NCI-H748 (cell line): ENCODE measurements around the gene RAB7A.
"Not testable (repeated sequence)": the region's sequence is repeated elsewhere in the genome, so short reads cannot be mapped to it uniquely, and the experiment has no call there.

Experiments used
- DNase-seq: peaks from one replicate; lab custom pipeline; 2025; ENCODE audit not compliant: unreplicated experiment; lab: John Stamatoyannopoulos, UW

RAB7A gene

DNA sequence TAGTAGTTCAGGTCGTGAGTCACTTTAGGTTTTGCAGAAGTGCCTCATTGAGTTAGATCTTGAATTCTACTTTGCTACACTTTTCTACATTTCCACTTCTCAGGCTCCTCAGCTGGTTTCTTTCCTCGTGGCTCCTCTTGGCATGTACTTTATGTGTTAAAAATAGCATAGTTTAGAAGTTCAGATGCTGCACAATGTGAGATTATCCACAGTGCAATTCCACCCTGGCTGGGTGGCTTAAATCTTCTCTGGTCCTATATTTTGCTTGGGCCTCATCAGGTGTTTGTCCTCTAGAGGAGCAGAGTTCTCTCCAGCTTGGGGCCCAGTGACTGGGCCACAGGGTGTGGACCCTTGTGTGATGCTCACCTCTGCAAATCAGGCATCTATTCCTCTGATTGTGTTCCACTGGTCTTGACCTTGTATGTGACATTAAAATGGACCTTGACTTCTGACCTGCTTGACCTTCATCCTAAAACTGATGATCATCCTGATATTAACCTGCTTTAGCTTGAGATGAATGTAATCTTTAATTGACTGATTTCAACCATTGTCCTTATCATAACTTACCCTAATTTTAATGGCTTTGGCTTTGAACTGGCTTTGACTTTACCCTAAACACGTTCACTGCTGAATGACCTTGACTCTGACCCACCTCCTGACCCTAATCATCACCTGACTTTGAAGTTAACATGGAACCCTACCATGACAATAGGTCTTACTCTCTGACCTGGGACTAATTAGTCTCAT, 89.5 kb downstream of the RAB7A start:
- DNase-seq, result no peak

DNA sequence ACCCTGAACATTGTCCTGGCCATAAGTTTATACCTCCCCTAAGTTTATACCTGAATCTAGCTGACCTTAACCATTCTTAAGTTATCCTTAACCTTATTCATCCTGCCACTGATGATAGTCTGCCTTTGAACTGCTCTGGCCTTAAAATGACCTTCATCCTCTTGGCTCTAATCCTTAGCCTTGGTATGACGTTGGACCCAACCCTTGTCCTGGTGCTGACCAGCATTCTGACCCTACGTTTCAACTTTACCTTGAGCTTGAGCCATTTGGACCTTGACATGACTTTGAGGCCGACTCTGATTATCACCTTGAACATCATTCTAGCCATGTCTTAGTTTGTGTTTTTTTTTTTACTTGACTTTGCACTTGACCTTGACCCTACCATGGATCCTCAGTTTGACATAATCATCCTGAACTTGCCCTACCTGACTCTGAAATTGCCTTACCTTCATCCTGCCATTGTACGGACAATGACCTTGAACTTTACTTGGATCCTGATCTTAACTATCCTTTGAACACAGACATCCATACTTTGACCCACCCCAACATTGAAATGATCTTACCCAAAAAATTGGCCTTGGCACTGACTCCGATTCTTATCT, 92.3 kb downstream of the RAB7A start:
- no peak for DNase-seq

DNA sequence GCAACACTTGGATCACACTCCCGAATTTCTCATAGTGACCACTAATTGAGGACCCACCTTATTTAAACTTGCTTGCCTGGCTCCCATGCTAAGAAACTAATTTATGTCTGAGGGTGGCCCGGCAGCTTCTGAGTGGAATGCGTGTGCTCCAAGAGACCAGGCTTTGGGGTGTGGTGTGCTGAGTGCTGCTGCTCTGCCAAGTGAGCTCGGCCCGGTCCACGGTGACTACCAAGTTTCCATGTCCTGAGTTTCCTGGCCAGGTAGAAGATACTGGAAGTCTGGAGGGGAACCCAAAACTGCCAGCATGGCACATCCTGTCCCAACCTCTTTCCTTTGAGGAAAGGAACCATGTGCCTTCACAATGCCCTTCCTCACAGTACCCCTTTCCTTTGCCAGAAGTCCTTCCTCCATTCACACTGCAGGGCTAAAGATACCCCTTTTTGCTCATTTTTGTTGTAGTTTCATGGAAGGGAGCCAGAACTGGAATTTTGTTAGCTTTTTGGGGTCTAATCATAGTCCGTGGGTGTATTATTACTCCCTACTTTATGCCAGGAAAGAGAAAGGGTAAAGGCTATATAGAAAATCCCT, 94.4 kb downstream of the RAB7A start:
- no peak for DNase-seq

DNA sequence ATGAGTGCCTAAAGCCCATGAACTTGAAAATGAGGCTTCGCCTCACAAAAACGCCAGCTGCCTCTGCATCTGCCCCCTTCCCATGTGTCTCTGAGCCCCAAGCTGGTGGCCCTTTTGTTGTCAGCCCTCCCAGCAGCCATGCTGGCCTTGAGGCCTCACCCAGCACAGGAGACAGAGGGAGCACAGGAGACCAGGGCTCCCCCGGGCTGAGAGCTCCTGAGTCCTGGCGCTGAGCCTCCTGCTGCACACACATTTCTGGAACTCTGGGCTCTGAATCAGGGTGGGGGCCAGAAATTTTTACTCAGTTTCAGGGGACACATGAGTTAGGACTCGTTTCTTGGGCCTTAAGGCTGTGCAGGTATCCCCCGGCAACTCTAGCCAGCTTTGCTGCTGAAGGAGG, 97.0 kb downstream of the RAB7A start:
- DNase-seq, result no peak

DNA sequence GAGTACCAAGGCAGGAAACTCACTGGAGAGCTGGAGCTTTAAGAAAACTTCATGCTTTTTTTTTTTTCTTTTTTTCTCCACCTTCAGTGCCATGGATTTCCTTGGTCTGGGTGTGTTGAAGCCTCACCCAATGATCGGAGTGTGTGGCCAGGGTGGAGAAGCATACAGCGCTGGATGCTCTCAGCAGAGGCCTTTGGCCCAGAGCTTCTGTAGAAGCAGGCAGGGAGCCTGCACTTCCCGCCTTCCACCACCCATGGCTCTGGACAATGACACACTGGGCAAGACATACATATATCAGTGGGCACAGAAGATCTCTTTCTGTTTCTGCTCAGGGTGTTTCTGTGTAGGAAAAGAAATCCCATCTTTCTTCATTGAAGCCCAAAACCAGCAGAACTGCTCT, 97.6 kb downstream of the RAB7A start:
- no peak for DNase-seq

DNA sequence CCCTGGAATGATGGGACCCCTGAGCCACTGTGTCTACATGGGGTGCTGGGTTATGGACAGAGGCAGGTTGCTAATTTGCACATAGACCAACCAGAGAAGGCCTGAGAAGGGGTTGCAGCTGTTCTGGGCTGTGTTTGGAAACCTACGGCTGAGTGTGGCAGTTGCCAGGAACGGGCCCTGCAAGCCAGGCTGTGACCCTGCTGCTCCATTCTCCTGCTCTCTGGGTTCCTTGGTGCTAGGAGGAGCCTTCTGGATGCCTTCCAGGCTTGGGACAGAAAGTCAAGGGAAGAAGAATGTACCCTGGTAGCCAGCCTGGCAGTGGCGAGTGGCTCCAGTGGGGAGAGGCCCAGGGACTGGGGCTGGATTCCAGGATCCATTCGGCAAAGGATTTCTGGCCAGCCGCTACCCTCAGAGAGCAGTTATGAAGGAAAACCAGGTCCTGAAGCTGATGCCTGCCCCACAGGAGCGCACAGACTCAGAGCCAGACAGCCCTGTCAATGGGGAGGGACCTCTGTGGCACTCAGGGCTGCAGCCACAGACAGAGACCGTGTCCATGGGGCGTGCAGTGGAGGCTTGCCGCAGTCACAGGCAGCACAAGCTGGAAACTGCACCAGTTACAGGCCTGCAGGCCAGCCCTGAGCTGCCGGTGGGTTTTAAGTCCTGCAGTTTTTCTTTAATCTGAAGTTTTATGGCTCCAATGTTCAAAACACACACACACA, 98.3 kb downstream of the RAB7A start:
- no peak for DNase-seq

DNA sequence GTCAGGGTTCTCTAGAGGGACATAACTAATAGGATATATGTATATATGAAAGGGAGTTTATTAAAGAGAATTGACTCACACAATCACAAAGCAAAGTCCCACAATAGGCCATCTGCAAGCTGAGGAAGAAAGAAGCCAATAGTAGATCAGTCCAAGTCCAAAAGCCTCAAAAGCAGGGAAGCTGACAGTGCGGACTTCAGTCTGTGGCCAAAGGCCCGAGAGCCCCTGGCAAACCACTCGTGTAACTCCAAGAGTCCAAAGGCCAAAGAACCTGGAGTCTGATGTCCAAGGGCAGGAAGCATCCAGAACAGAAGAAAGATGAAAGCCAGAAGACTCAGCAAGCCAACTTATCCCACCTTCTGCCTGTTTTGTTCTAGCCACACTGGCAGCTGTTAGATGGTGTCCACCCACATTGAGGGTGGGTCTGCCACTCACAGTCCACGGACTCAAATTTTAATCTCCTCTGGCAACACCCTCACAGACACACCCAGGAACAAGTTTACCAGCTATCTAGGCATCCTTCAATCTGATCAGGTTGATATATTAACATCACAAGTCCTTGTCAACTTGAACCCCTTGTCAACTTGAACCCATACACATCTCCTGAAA, 99.2 kb downstream of the RAB7A start:
- no peak for DNase-seq

DNA sequence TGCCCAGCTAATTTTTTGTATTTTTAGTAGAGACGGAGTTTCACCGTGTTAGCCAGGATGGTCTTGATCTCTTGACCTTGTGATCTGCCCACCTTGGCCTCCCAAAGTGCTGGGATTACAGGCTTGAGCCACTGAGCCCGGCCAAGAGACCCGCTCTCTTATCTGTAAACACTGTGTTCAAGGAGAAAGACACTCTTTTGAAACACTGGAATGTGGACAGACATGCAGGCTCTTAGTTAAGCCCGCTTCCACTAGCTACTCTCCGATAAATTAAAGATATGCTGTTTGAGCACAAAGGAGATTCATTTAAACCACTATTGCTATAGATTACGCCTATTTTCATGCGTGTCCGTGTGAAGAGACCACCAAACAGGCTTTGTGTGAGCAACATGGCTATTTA, 103.1 kb downstream of the RAB7A start:
- DNase-seq, result not testable (repeated sequence)

DNA sequence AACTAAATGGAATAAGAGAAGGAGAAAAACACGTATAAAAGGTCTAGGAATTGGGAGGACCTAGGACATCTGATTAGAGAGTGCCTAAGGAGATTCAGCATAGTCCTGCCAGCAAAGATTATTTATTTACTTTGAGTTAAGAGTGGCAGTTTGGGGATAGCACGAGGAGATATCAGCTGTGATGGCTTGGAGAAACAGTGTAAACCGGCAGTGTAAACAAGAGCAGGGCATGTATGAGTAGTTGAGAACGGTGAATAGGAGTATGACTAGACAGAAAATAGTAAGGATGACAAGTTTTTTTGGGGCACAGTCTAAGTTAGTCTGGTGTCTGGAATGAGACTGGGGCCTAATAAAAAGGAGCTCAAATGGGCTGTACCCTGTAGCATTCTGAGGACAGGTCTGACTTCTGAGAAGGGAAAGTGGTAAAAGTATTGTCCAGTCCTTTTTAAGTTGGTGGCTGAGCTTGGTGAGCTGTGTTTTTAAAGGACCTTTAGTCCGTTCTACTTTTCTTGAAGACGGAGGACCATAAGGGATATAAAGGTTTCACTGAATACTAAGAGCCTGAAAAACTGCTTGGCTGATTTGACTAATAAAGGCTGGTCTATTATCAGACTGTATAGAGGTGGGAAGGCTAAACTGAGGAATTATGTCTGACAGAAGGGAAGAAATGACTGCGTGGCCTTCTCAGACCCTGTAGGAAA, 104.1 kb downstream of the RAB7A start:
- not testable (repeated sequence) for DNase-seq

DNA sequence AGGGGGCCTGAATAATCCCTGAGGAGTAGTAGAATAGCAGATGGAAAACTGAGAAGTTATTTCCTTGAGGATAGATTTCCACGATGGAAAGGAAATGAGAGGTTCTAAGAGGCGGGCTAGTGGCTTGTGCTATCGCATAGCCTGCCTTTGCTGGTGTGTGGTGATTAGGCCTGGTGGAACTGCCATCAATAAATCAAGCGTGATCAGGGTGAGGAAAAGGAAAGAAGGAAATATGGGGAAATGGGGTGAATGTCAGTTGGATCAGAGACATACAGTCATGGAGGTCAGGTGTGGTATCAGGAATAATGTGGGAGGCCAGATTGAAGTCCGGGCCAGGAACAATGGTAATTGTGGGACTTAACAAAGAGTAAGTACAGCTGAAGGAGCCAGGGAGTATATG, 104.8 kb downstream of the RAB7A start:
- not testable (repeated sequence) for DNase-seq

DNA sequence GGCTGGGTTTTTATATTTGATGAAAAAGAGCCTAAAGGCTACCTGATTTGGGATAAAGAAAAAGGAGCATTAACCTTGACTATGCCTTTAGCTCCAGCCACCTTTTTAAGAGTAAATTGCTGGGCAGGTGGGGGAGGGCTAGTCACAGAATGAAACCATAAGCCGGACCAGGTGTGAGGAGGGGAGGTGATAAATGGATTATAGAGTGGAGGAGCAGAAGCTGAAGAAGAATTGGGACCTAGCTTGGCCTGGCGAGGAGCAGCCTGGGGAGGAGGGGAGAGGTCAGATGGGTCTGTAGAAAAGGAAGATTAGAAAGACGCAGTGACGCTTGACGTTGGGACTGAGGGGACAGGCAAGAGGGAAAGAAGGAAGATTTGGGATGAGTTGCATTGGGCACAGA, 107.0 kb downstream of the RAB7A start:
- DNase-seq, result not testable (repeated sequence)

DNA sequence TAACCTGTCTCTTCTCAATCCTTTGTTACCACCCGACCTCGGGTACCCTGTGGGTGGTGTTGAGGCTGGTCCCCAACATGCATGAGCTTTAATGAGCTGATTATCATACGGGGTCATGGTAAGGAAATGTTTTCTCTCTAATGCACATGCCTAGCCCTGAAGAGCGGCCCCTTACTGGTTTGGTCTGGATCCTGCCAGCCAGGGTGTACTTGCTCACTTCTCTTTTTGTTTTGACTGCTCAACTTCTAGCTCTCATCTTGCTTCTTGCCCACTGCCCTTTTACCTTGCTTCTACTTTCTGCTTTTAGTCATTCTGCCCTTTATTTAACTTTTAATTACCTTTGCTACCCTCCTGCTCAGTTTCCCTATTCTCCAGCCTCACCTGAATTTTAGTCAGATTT, 109.1 kb downstream of the RAB7A start:
- no peak for DNase-seq

DNA sequence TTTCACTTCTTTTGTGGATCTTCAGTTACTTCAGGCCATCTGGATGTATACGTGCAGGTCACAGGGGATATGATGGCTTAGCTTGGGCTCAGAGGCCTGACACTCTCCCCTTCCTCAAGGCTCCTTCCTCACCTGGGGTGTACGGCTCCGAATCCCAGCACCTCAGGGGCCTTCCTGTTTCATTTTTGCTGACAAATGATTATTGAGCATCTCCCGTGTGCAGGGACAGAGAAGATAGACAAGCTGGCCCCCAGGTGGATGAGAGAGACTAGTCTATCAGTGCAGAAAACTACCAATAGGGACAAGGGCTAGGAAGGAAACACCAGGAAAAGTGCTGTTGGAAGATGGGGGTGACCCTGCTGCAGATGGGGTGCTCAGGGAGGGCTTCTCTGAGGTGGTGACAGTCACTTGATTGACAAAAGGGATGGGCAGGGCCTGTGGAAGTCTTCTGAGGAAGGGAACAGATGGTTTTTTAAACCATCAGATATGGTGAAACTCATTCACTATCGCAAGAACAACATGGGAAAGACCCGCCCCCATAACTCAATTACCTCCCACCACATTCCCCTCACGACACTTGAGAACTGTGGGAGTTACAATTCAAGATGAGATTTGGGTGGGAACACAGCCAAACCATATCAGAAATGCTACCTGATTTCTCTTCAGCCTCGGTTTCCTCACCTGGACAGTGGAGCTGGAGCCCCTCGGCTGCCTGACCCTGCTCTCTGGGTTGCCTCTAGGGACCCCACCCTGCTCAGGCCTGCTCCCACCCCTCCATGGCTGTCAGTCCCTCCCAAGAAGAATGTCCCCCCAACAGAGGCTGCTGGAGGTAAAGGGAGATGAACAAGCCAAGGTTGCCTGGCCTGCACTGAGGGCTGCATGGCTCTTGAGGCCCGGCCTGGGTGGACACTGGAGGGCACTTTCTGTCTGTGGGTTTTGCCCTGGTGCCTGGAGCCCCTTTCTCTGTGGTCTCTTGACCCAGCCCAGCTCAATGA, 116.2 kb downstream of the RAB7A start:
- no peak for DNase-seq

DNA sequence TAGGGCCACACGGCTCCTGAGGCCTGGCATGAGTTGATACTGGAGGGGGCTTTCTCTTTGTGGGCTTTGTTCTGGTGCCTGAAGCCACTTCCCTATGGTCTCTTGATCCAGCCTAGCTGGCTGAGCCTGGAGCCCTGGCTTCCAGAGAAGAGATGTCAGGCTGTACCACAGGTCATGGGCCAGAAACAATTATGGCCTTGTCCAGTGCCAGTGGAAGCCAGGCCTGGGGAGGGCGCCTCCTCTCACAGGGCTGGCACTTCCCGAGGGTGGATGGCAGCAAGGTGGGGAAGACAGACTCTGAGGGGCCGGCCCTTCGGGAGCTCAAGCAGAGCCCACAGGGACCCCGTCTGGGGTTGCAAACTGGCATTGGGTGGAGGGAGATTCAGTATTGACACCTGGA, 118.5 kb downstream of the RAB7A start:
- no peak for DNase-seq

DNA sequence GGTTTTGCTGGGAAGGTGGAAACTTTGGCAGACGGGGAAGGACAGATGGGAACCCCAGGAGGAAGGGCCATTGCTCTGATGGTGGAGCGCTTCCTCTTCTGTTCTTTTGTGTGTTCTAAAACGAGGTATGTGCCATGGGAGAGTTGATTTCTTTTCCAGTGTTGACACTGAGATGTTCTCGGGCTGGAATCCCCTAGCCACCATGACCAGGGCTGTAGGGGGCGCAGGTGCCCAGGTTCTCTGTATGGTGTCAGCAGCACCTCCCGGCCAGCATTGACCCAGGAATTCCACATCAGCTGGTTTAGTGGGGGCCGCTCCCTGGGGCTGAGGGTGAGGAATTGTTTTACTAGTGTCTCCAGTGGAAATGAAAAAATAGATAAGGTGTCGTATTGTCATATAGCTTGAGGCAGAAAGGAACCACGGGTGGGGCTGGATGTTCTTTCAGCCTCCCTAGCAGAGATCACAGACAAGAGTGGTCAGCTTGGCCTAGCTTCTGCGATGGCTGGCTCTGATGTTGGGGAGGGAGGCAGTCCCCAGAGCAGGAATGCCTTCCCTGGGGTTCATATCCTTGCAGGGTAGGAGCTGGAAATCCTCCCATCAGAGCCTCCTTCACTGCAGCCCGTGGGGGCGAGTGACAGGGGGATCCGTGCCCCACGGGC, 119.3 kb downstream of the RAB7A start:
- no peak for DNase-seq

DNA sequence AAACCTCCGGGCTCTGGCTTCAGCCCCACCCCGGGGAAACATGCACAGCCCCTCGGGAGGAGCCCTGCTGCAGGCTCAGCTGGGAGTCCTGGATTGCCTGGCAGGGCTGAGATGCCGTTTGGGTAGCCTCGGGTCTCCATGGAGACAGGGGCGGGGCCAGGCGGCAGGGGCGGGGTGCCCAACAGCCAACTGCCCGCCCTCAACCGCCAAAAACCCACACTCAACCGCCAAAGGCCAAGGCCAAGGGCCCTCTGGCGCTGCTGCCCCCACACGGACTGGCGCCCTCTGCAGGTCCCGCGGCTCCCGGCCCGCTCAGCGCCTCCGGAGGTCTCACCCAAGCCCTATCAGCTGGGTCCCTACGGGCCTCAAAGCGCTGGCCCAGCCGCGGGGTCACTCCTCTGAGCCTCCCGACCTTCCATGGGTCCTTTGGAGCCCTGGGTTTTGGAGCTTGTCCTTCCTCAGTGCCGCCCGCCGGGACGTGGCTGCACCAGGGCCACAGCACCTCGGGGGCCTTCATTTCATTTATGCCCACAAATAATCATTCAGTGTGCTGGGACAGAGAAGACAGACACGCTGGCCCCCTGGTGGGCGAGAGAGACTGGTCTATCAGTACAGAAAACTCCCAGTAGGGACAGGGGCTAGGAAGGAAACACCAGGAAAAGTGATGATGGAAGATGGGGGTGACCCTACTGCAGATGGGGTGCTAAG, 119.9 kb downstream of the RAB7A start:
- peak; percentile 79 for DNase-seq

DNA sequence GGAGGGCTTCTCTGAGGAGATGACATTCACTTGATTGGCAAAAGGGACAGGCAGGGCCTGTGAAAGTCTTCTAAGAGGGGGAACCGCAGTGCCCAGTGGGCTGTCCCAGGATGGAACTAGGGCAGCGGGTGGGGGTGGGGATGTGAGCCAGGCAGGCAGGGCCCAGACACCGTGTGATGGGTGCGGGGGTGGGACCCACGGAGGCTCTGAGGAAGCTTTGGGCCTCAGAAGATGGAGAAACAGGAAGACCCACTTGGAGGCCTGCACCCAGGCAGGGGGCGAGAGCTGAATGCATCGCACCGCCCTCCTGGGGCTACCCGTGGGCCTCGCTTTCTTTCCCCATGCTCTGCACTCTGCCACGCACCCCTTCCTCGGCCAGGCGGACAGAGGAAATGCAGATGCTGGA, 120.5 kb downstream of the RAB7A start:
- no peak for DNase-seq

DNA sequence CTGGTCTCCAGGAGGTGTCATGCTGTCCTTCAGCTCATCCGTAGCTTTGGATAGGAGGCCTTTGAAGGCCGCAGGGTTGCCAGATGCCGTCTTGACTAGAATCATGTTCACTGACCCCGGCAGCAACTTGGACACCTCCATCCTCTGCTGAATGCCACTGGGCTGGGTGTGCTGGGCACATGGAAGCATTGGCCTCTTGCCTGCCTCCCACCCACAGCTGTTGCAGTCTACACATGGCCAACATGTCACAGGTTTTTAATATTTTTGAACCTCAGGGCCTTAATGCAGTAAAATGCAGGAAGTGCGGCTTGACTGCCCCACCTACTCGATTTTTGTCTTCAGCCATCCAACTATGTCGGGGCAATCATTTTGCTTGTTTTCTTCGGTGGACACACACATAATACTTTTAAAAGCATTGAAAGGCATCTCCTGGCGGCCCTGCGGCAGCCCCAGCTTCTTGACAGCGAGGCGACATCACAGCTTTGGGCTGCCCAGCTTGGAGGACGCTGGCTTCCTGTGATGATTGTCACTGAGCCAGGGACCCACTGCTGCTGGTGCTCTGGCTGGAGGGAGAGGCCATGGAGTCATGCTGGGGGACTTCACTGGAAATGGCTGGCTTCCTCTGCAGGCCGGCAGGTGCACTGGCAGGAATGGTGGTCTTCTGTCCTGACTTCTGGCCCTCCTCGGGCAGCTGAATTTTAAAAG, 121.8 kb downstream of the RAB7A start:
- DNase-seq, result no peak
